H1 (cell line): ENCODE data around the gene ATP23. TPM values are rescaled to one million over a fixed set of nuclear protein-coding genes. Genes with fewer than 3 reads are reported as not detected.

ENCODE experiments used
- CTCF ChIA-PET: fragments of 300-600 bp; sonication (Branson Sonifier 250); formaldehyde crosslinking; loops from one replicate; lab custom pipeline; 2021; ENCODE audit not compliant: partially characterized antibody; lab: Charles Lee
- POLR2A ChIA-PET: fragments of 300-600 bp; sonication (Branson Sonifier 250); formaldehyde crosslinking; loops from one replicate; lab custom pipeline; 2021; ENCODE audit warnings: inconsistent platforms; ENCODE audit not compliant: partially characterized antibody; lab: Charles Lee
- DNase-seq, 2 experiments: peaks; one replicate each; pipeline versions ENCODE4 v3.0.0 to v3.0.0-alpha.2; 2010 to 2022; ENCODE audit warnings: low spot score in 2 of 2, low read depth in 1 of 2, mixed read lengths in 1 of 2
- FAIRE-seq: peaks from 2 replicates; lab custom pipeline; 2011; peaks lifted over from hg19 to GRCh38; lab: Jason Lieb, UNC
- H2AFZ ChIP-seq: 2 replicates; pipeline ENCODE4 v1.8.1; 2012; ENCODE audit warnings: low read length, inconsistent platforms
- H2AK5ac ChIP-seq: 2 replicates; pipeline ENCODE4 v1.6.1; 2013; ENCODE audit warnings: low read depth, low read length
- H2BK120ac ChIP-seq: replicated peaks from 2 replicates; pipeline ENCODE3; 2013; ENCODE audit warnings: low read depth, low read length, inconsistent platforms
- H2BK12ac ChIP-seq: 2 replicates; pipeline ENCODE4 v1.6.1; 2013; ENCODE audit warnings: low read depth, low read length
- H2BK15ac ChIP-seq: 2 replicates; pipeline ENCODE4 v1.6.1; 2013; ENCODE audit warnings: low read length
- H2BK20ac ChIP-seq: 2 replicates; pipeline ENCODE4 v1.6.1; 2013; ENCODE audit warnings: low read length
- H2BK5ac ChIP-seq: 2 replicates; pipeline ENCODE4 v1.6.1; 2013; ENCODE audit warnings: low read depth, low read length
- H3K14ac ChIP-seq: 2 replicates; pipeline ENCODE4 v1.6.1; 2013; ENCODE audit warnings: inconsistent platforms; ENCODE audit not compliant: insufficient read length
- H3K18ac ChIP-seq: 2 replicates; pipeline ENCODE4 v1.6.1; 2013; ENCODE audit warnings: low read length; ENCODE audit errors: extremely low read depth
- H3K23ac ChIP-seq: 2 replicates; pipeline ENCODE4 v1.6.1; 2013; ENCODE audit warnings: inconsistent platforms; ENCODE audit not compliant: insufficient read length
- H3K23me2 ChIP-seq: 2 replicates; pipeline ENCODE4 v1.6.1; 2013; ENCODE audit warnings: low read depth, low read length
- H3K27ac ChIP-seq: 2 replicates; pipeline ENCODE4 v1.6.1; 2011; ENCODE audit warnings: low read depth, low read length, inconsistent platforms
- H3K27me3 ChIP-seq, 4 experiments: replicated peaks in 1 of 4; 1 replicate in 1 of 4; 2 replicates in 3 of 4; pipeline versions ENCODE4 v1.6.1 to v1.8.1; 2011 to 2013; ENCODE audit warnings: low read length in 3 of 4, mild to moderate bottlenecking in 3 of 4, inconsistent platforms in 2 of 4, mixed read lengths in 2 of 4, moderate library complexity in 1 of 4; ENCODE audit not compliant: control insufficient read depth in 3 of 4, insufficient read depth in 3 of 4; ENCODE audit errors: extremely low read depth in 1 of 4
- H3K36me3 ChIP-seq, 4 experiments: 2 replicates each; pipeline versions ENCODE4 v1.6.1 to v1.8.1; 2011 to 2013; ENCODE audit warnings: mild to moderate bottlenecking in 4 of 4, low read length in 3 of 4, moderate library complexity in 2 of 4, control low read depth in 1 of 4, inconsistent platforms in 1 of 4; ENCODE audit not compliant: insufficient read depth in 4 of 4, control insufficient read depth in 2 of 4
- H3K4ac ChIP-seq: replicated peaks from 2 replicates; pipeline ENCODE3; 2013; ENCODE audit warnings: low read length, low read depth, mixed read lengths, inconsistent platforms; ENCODE audit not compliant: insufficient read length
- H3K4me1 ChIP-seq, 4 experiments: replicated peaks in 1 of 4; 1 replicate in 1 of 4; 2 replicates in 3 of 4; pipeline versions ENCODE4 v1.6.1 to v1.8.1; 2011 to 2013; ENCODE audit warnings: low read length in 3 of 4, inconsistent platforms in 2 of 4, mixed read lengths in 1 of 4; ENCODE audit not compliant: insufficient read depth in 4 of 4, control insufficient read depth in 3 of 4
- H3K4me2 ChIP-seq, 2 experiments: 2 replicates each; pipeline versions ENCODE4 v1.6.1 to v1.8.1; 2011 to 2013; ENCODE audit warnings: low read depth in 2 of 2, low read length in 2 of 2, control low read depth in 1 of 2, inconsistent platforms in 1 of 2, mild to moderate bottlenecking in 1 of 2; ENCODE audit not compliant: insufficient read depth in 1 of 2
- H3K4me3 ChIP-seq, 4 experiments: fragments of 200-600, 300-600 bp in 1 of 4; sonication (generic), shearing (Covaris generic), sonication (Bioruptor Twin) in 1 of 4; 2 replicates each; pipeline versions ENCODE4 v1.5.1 to v1.8.1; 2011 to 2016; ENCODE audit warnings: low read length in 4 of 4, low read depth in 3 of 4, control low read depth in 2 of 4, inconsistent platforms in 2 of 4, mild to moderate bottlenecking in 2 of 4, mixed read lengths in 1 of 4, moderate library complexity in 1 of 4; ENCODE audit not compliant: insufficient read depth in 2 of 4; ENCODE audit errors: extremely low read depth in 1 of 4
- H3K56ac ChIP-seq: replicated peaks from 2 replicates; pipeline ENCODE3; 2013; ENCODE audit warnings: low read depth, mild to moderate bottlenecking, mixed read lengths, low read length, inconsistent platforms; ENCODE audit not compliant: insufficient read length
- H3K79me1 ChIP-seq: 2 replicates; pipeline ENCODE4 v1.6.1; 2013; ENCODE audit warnings: low read depth, low read length, control low read depth
- H3K79me2 ChIP-seq, 2 experiments: 2 replicates each; pipeline versions ENCODE4 v1.6.1 to v1.8.1; 2012 to 2013; ENCODE audit warnings: low read length in 2 of 2, mild to moderate bottlenecking in 2 of 2, inconsistent platforms in 1 of 2; ENCODE audit not compliant: insufficient read depth in 2 of 2, control insufficient read depth in 1 of 2
- H3K9ac ChIP-seq, 4 experiments: replicated peaks in 1 of 4; 1 replicate in 1 of 4; 2 replicates in 3 of 4; pipeline versions ENCODE4 v1.6.1 to v1.8.1; 2011 to 2013; ENCODE audit warnings: low read depth in 3 of 4, low read length in 3 of 4, control low read depth in 2 of 4, mild to moderate bottlenecking in 2 of 4, moderate library complexity in 2 of 4, inconsistent platforms in 1 of 4; ENCODE audit errors: extremely low read depth in 1 of 4
- H3K9me3 ChIP-seq, 2 experiments: 2 replicates each; pipeline versions ENCODE4 v1.6.1 to v1.8.1; 2012 to 2013; ENCODE audit warnings: mild to moderate bottlenecking in 2 of 2, moderate library complexity in 2 of 2, control low read depth in 1 of 2, inconsistent platforms in 1 of 2, low read depth in 1 of 2, low read length in 1 of 2, mixed read lengths in 1 of 2; ENCODE audit not compliant: insufficient read depth in 2 of 2
- H4K20me1 ChIP-seq, 2 experiments: replicated peaks in 1 of 2; 2 replicates each; pipeline versions ENCODE3 to v1.8.1; 2011 to 2013; ENCODE audit warnings: inconsistent platforms in 2 of 2, low read length in 2 of 2, mild to moderate bottlenecking in 1 of 2; ENCODE audit not compliant: insufficient read depth in 2 of 2, control insufficient read depth in 1 of 2
- H4K5ac ChIP-seq: 2 replicates; pipeline ENCODE4 v1.6.1; 2013; ENCODE audit warnings: low read length, low read depth, mixed read lengths, inconsistent platforms; ENCODE audit not compliant: insufficient read length
- H4K8ac ChIP-seq: 2 replicates; pipeline ENCODE4 v1.8.0; 2013; ENCODE audit warnings: mild to moderate bottlenecking, moderate library complexity, low read length, inconsistent platforms; ENCODE audit not compliant: insufficient read depth; ENCODE audit errors: extremely low read depth
- H4K91ac ChIP-seq: replicated peaks from 2 replicates; pipeline ENCODE3; 2013; ENCODE audit warnings: low read length, mixed read lengths, inconsistent platforms; ENCODE audit not compliant: insufficient read length
- BCL11A ChIP-seq, 2 experiments: IDR thresholded peaks; one replicate each; pipeline ENCODE4 v1.6.1; 2011; ENCODE audit warnings: low read depth in 2 of 2, low read length in 2 of 2, mild to moderate bottlenecking in 2 of 2
- CBX8 ChIP-seq: fragments of 300-800, 300-1000 bp; sonication (generic); IDR thresholded peaks from 2 replicates; pipeline ENCODE4 v1.7.1; 2016; ENCODE audit warnings: low read depth, low read length, borderline replicate concordance
- E2F6 ChIP-seq: IDR thresholded peaks from 2 replicates; pipeline ENCODE4 v1.6.1; 2012; ENCODE audit warnings: inconsistent platforms
- EP300 ChIP-seq, 2 experiments: IDR thresholded peaks; 1 replicate in 1 of 2; 2 replicates in 1 of 2; pipeline ENCODE4 v1.6.1; 2011 to 2012; ENCODE audit warnings: low read depth in 2 of 2, low read length in 2 of 2, mild to moderate bottlenecking in 2 of 2, borderline replicate concordance in 1 of 2, inconsistent platforms in 1 of 2, moderate library complexity in 1 of 2
- NRF1 ChIP-seq: IDR thresholded peaks from 2 replicates; pipeline ENCODE4 v1.6.1; 2011; ENCODE audit warnings: mild to moderate bottlenecking, low read depth, low read length, improper control_type of control experiment
- POLR2A ChIP-seq, 2 experiments: IDR thresholded peaks; 1 replicate in 1 of 2; 2 replicates in 1 of 2; pipeline ENCODE4 v1.6.1; 2011; ENCODE audit warnings: low read depth in 2 of 2, low read length in 2 of 2, mild to moderate bottlenecking in 2 of 2; ENCODE audit errors: control extremely low read depth in 1 of 2
- RXRA ChIP-seq: IDR thresholded peaks from 2 replicates; pipeline ENCODE4 v1.6.1; 2011; ENCODE audit warnings: low read depth, mild to moderate bottlenecking, low read length, moderate library complexity; ENCODE audit not compliant: insufficient read depth
- SP1 ChIP-seq: IDR thresholded peaks from 2 replicates; pipeline ENCODE4 v1.6.1; 2011; ENCODE audit warnings: low read depth, low read length
- SRF ChIP-seq: IDR thresholded peaks from 2 replicates; pipeline ENCODE4 v1.6.1; 2011; ENCODE audit warnings: mild to moderate bottlenecking, low read depth, low read length, moderate library complexity
- WGBS, 2 experiments: shearing (Covaris generic) in 1 of 2; methylation state at CpG; one replicate each; pipeline versions ENCODE4 v1.1.6 to v1.1.7; 2013 to 2015; ENCODE audit warnings: low lambda C conversion rate in 2 of 2, mixed read lengths in 2 of 2, inconsistent platforms in 1 of 2, low coverage in 1 of 2, missing lambda C conversion rate in 1 of 2; ENCODE audit not compliant: insufficient replicate concordance in 2 of 2, insufficient coverage in 1 of 2, insufficient read length in 1 of 2; ENCODE audit errors: extremely low coverage in 1 of 2, missing lambda C conversion rate in 1 of 2; 5-methylcytosine and 5-hydroxymethylcytosine counted together
- polyA plus RNA-seq, 7 experiments: library from polyadenylated mRNA; depleted of rRNA in 3 of 7; stranded (reverse) in 5 of 7; unstranded in 2 of 7; fragments of >200 nt in 5 of 7; fragments of 200-250 nt in 2 of 7; gene quantifications; 1 replicate in 5 of 7; 2 replicates in 1 of 7; 4 replicates in 1 of 7; pipeline versions ENCODE4 v1.2.1 to v1.2.3, GENCODE V29; 2011 to 2013; ENCODE audit warnings: missing spikeins in 2 of 7, mixed read lengths in 2 of 7
- total RNA-seq: library from RNA; stranded (reverse); fragmentation: NEBNext Ultra II Directional; extraction: Animal tissue kit (Norgen Biotek cat#: 25700); gene quantifications from 2 replicates; pipeline ENCODE4 v1.2.1, GENCODE V29; 2021

ATP23 gene
- total and polyA plus RNA-seq, 2 of the 8 experiments (the other 6 are each of a cell fraction or from before 2014, with no cell fraction given) = 10.2 to 13.5 TPM

DNA sequence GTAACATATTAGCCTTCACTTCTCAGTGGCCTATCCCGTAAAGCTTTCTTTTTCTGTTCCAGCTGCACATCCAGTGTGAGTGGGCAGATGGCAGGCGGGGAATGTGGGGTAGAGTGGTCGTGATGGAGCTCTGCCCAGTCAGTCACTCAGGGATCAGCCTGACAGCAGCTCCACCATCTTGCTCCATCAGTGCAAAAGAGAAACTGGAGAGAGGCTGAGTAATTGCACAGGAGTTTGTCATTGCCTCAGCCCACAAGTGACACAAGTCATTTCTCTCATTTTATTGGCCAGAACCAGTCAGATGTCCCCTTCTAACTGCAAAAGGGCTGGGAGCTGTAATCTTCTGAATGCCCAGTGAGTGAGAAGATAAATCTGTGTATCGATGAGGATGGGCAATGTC, 66.5 kb downstream of the ATP23 start:
- H3K79me2 ChIP-seq = no peaks in the 10 kb centered on the region
- H3K18ac ChIP-seq = no peak overlapping the region
- no peak overlapping the region for H4K91ac ChIP-seq
- H2BK20ac ChIP-seq = no peak overlapping the region
- no peak overlapping the region for H2BK5ac ChIP-seq
- no peak overlapping the region for H2AK5ac ChIP-seq
- no peaks in the 10 kb centered on the region for H3K36me3 ChIP-seq
- no peak overlapping the region for H3K4me2 ChIP-seq
- H4K20me1 ChIP-seq = no peaks in the 10 kb centered on the region
- no peak for FAIRE-seq
- no peak overlapping the region for H3K14ac ChIP-seq
- H3K4me1 ChIP-seq = no peaks in the 10 kb centered on the region
- no peaks in the 10 kb centered on the region for H3K9me3 ChIP-seq
- no peak overlapping the region for H3K56ac ChIP-seq
- H4K8ac ChIP-seq = no peak overlapping the region
- 90% methylated on average over 4 of the region's 4 CpGs; no CpG with 5 or more reads in 1 of the 2 experiments for WGBS, 2 experiments
- H3K4ac ChIP-seq = no peak overlapping the region
- ChIA-PET CTCF (no interaction called here), POLR2A (no interaction called here)
- no peak for TF ChIP-seq EP300 (IDR thresholded peaks at IDR 0.05; ENCODE audit: borderline replicate concordance in 1 of 2, low read depth in 2 of 2, low read length in 2 of 2)
- no peak for TF ChIP-seq SP1
- TF ChIP-seq NRF1 = no peak
- no peak for TF ChIP-seq POLR2A (IDR thresholded peaks at IDR 0.05; ENCODE audit: control extremely low read depth in 1 of 2, low read depth in 2 of 2, low read length in 2 of 2)
- no peak for TF ChIP-seq SRF
- no peak for TF ChIP-seq CBX8
- TF ChIP-seq RXRA = no peak
- no peak for TF ChIP-seq BCL11A (IDR thresholded peaks at IDR 0.05; ENCODE audit: low read depth in 2 of 2, low read length in 2 of 2)
- TF ChIP-seq E2F6 = no peak
- no peak overlapping the region for H4K5ac ChIP-seq
- no peaks in the 10 kb centered on the region for H3K79me1 ChIP-seq
- no peak overlapping the region for H2BK12ac ChIP-seq
- H3K27me3 ChIP-seq = no peaks in the 10 kb centered on the region
- no peak overlapping the region for H3K23ac ChIP-seq
- no peak overlapping the region for H2BK15ac ChIP-seq
- H2BK120ac ChIP-seq = no peak overlapping the region
- no peak overlapping the region for H3K4me3 ChIP-seq
- DNase-seq = no peak
- no peak overlapping the region for H3K27ac ChIP-seq
- no peaks in the 10 kb centered on the region for H3K23me2 ChIP-seq
- no peak overlapping the region for H3K9ac ChIP-seq
- no peak overlapping the region for H2AFZ ChIP-seq
